Spleen (tissue), 7 donors: Measurements from ENCODE around the gene SIPA1L3.

Experiments used
- POLR2A ChIP-seq, 3 donors: fragments of 450-650 bp; IDR thresholded peaks; one replicate each; pipeline ENCODE4 v1.5.1; 2017; ENCODE audit warnings: antibody characterized with exemption in 3 of 3, mild to moderate bottlenecking in 1 of 3
- POLR2AphosphoS5 ChIP-seq, 3 donors: sonication (generic); formaldehyde crosslinking; IDR thresholded peaks; one replicate each; pipeline ENCODE4 v1.5.1; 2017; ENCODE audit warnings: antibody characterized with exemption in 3 of 3
- TF ChIP-seq, protein P1 (sequence below), 11 experiments: fragments of 200-600 bp in 7 of 11; fragments of 450-650 bp in 4 of 11; sonication (generic) in 4 of 11; IDR thresholded peaks in 8 of 11; conservative IDR thresholded peaks in 3 of 11; 1 replicate in 7 of 11; 2 replicates in 4 of 11; pipeline versions ENCODE4 v1.4.0 to v1.8.0; 2016 to 2021; ENCODE audit warnings: antibody characterized with exemption in 11 of 11, inconsistent platforms in 4 of 11, mild to moderate bottlenecking in 1 of 11
- donor health status: DM: no; HTN: no; CAD: no; lungs with moderate emphysema.
- donor health status: DM: no; HTN: no; CAD: no.
- donor health status: DM: no; HTN: no; CAD: no.

DNA sequence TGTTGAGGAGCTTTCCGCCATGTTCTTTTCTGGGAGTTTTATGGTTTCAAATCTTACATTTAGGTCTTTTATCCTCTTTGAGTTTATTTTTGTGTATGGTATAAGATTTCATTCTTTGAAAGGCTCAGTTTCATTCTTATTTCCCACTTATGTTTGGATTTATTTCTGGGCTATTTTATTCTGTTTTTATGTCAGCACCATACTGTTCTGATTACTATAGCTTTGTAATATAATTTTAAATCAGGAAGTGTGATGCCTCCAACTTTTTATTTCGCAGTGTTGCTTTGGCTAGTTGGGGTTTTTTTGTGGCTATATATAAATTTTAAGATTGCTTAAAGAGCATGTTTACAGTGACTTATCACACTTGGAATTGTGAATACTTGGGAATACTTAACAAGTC, 135.1 kb downstream of the SIPA1L3 start:
- TF ChIP-seq, protein P1, sequence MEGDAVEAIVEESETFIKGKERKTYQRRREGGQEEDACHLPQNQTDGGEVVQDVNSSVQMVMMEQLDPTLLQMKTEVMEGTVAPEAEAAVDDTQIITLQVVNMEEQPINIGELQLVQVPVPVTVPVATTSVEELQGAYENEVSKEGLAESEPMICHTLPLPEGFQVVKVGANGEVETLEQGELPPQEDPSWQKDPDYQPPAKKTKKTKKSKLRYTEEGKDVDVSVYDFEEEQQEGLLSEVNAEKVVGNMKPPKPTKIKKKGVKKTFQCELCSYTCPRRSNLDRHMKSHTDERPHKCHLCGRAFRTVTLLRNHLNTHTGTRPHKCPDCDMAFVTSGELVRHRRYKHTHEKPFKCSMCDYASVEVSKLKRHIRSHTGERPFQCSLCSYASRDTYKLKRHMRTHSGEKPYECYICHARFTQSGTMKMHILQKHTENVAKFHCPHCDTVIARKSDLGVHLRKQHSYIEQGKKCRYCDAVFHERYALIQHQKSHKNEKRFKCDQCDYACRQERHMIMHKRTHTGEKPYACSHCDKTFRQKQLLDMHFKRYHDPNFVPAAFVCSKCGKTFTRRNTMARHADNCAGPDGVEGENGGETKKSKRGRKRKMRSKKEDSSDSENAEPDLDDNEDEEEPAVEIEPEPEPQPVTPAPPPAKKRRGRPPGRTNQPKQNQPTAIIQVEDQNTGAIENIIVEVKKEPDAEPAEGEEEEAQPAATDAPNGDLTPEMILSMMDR (IDR thresholded peaks at IDR 0.05 in 8 of 11, conservative IDR thresholded peaks at IDR 0.05 in 3 of 11): no peak
- TF ChIP-seq POLR2A (IDR thresholded peaks at IDR 0.05): no peak
- no peak for TF ChIP-seq POLR2AphosphoS5 (IDR thresholded peaks at IDR 0.05)
